Loucy (cell line): ENCODE measurements around the gene OR5AC2.

Source experiments
- CTCF ChIP-seq: fragments of 200-600 bp; sonication (generic); conservative IDR thresholded peaks from 2 replicates; pipeline ENCODE4 v1.5.1; 2014; ENCODE audit warnings: mild to moderate bottlenecking, antibody characterized with exemption, low read length
- EZH2phosphoT487 ChIP-seq: fragments of 200-600 bp; IDR thresholded peaks from 2 replicates; pipeline ENCODE4 v1.6.1; 2018; ENCODE audit warnings: antibody characterized with exemption, mild to moderate bottlenecking, moderate library complexity, borderline replicate concordance

- TF ChIP-seq CTCF (no peak), EZH2phosphoT487 (no peak)
Measured at GRCh38 chr3:98041350-98041749, 45.6 kb upstream of the OR5AC2 start.
